ENCODE results near the gene ARHGEF3. TPM values are rescaled to one million over a fixed set of nuclear protein-coding genes. Genes with fewer than 3 reads are reported as not detected.
"Not testable (repeated sequence)": the region's sequence is repeated elsewhere in the genome, so short reads cannot be mapped to it uniquely, and the experiment has no call there.

The ARHGEF3 gene
- total RNA-seq, 4 donors from 2014 or later = 15.9 to 79.4 (median 44.8) TPM

GRCh38 chr3:56693750-56694149 lies 108.0 kb downstream of the ARHGEF3 start:
- no peaks in the 10 kb centered on the region for H3K36me3 ChIP-seq
- TF ChIP-seq CTCF (IDR thresholded peaks at IDR 0.05) (no peak), POLR2A (IDR thresholded peaks at IDR 0.05) (no peak)
- DNase-seq = no peak
- intact Hi-C loops (cut with DNase I; ENCODE audit: low total_unique reads) = no loop called here
- H3K27me3 ChIP-seq = no peaks in the 10 kb centered on the region
- no peaks in the 10 kb centered on the region for H3K4me1 ChIP-seq
- H3K27ac ChIP-seq = no peak overlapping the region
- H3K9me3 ChIP-seq = no peaks in the 10 kb centered on the region
- no peak overlapping the region for H3K4me3 ChIP-seq

GRCh38 chr3:56692520-56693433 lies 109.0 kb downstream of the ARHGEF3 start:
- DNase-seq; H3K9me3 ChIP-seq; H3K4me3 ChIP-seq; H3K4me1 ChIP-seq; H3K36me3 ChIP-seq; intact Hi-C loops (cut with DNase I; ENCODE audit: low total_unique reads); H3K27ac ChIP-seq; H3K27me3 ChIP-seq: not testable (repeated sequence)

GRCh38 chr3:56692001-56692365 lies 109.8 kb downstream of the ARHGEF3 start:
- H3K9me3 ChIP-seq; DNase-seq; H3K4me1 ChIP-seq; H3K27me3 ChIP-seq; H3K36me3 ChIP-seq; intact Hi-C loops (cut with DNase I; ENCODE audit: low total_unique reads); H3K27ac ChIP-seq; H3K4me3 ChIP-seq: not testable (repeated sequence)

- no peak overlapping the region for H3K4me3 ChIP-seq
- no peaks in the 10 kb centered on the region for H3K27me3 ChIP-seq
- TF ChIP-seq CTCF (IDR thresholded peaks at IDR 0.05) (no peak), POLR2A (IDR thresholded peaks at IDR 0.05) (no peak)
- no peak for DNase-seq
- no peak overlapping the region for H3K27ac ChIP-seq
- intact Hi-C loops (cut with DNase I; ENCODE audit: low total_unique reads) = no loop called here
- H3K9me3 ChIP-seq = no peaks in the 10 kb centered on the region
- H3K36me3 ChIP-seq = no peaks in the 10 kb centered on the region
- H3K4me1 ChIP-seq = no peaks in the 10 kb centered on the region
Measured at GRCh38 chr3:56691165-56692000, 110.4 kb downstream of the ARHGEF3 start.

GRCh38 chr3:56689303-56689702 lies 112.4 kb downstream of the ARHGEF3 start:
- H3K9me3 ChIP-seq = no peaks in the 10 kb centered on the region
- TF ChIP-seq POLR2A (IDR thresholded peaks at IDR 0.05) (no peak), CTCF (IDR thresholded peaks at IDR 0.05) (no peak)
- H3K27ac ChIP-seq = no peak overlapping the region
- H3K36me3 ChIP-seq = no peaks in the 10 kb centered on the region
- H3K27me3 ChIP-seq = no peaks in the 10 kb centered on the region
- no peak overlapping the region for H3K4me3 ChIP-seq
- DNase-seq = no peak
- intact Hi-C loops (cut with DNase I; ENCODE audit: low total_unique reads) = no loop called here
- no peaks in the 10 kb centered on the region for H3K4me1 ChIP-seq

GRCh38 chr3:56688191-56688590 lies 113.6 kb downstream of the ARHGEF3 start:
- no peak for TF ChIP-seq POLR2A (IDR thresholded peaks at IDR 0.05)
- TF ChIP-seq CTCF (IDR thresholded peaks at IDR 0.05) = no peak
- intact Hi-C loops (cut with DNase I; ENCODE audit: low total_unique reads) = no loop called here

More at GRCh38 chr3:56688191-56688590, 113.6 kb downstream of the ARHGEF3 start:
- Histone ChIP-seq H3K9me3 (no peaks in the 10 kb centered on the region), H3K4me3 (no peak overlapping the region), H3K36me3 (no peaks in the 10 kb centered on the region), H3K4me1 (no peaks in the 10 kb centered on the region), H3K27me3 (no peaks in the 10 kb centered on the region), H3K27ac (no peak overlapping the region)
- DNase-seq = no peak

Data from uterus (tissue), 4 donors.